ENCODE results near the gene ALLC. TPM values are rescaled to one million over a fixed set of nuclear protein-coding genes. Genes with fewer than 3 reads are reported as not detected.

The ALLC gene
- total RNA-seq, 1 experiment from 2014 or later, result not detected

DNA sequence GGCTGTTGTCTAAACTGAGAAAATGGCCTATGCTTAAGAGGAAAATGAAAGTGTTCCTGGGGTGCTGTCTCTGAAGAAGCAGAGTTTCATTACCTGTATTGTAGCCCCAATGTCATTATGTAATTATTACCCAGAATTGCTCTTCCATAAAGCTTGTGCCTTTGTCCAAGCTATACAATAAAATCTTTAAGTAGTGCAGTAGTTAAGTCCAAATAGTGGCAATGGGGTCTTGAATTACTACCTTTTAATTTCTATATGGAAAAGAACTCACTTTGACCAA, 13.8 kb upstream of the ALLC start:
- ChIA-PET POLR2A (interaction anchor here (0.8 to 1.3 kb wide), 3 partner anchors 11 to 264 kb away, joined by 3 read pairs; partner anchors contain the start of gene TRAPPC12), CTCF (interaction anchor here (0.8 kb wide), 1 partner anchor 9 kb away, joined by 4 read pairs; no protein-coding TSS in a partner anchor)
- H3K27me3 Mint-ChIP-seq (ENCODE audit: insufficient read depth, unreplicated experiment), result no peaks in the 10 kb centered on the region
- no peak for TF ChIP-seq CTCF (IDR thresholded peaks at IDR 0.05; ENCODE audit: unreplicated experiment)
- DNase-seq (ENCODE audit: unreplicated experiment), result no peak
- H3K4me1 Mint-ChIP-seq (ENCODE audit: insufficient read depth, unreplicated experiment), result no peaks in the 10 kb centered on the region
- BruUV-seq (replicated peaks), result no TSS peak
- no peak overlapping the region for H3K27ac Mint-ChIP-seq (ENCODE audit: low read depth, unreplicated experiment)
- H3K4me3 Mint-ChIP-seq (ENCODE audit: unreplicated experiment), result no peak overlapping the region
- intact Hi-C loops (cut with micrococcal nuclease), result no loop called here
- H3K36me3 Mint-ChIP-seq (ENCODE audit: insufficient read depth, unreplicated experiment), result no peaks in the 10 kb centered on the region
- no peaks in the 10 kb centered on the region for H3K9me3 Mint-ChIP-seq (ENCODE audit: unreplicated experiment)

DNA sequence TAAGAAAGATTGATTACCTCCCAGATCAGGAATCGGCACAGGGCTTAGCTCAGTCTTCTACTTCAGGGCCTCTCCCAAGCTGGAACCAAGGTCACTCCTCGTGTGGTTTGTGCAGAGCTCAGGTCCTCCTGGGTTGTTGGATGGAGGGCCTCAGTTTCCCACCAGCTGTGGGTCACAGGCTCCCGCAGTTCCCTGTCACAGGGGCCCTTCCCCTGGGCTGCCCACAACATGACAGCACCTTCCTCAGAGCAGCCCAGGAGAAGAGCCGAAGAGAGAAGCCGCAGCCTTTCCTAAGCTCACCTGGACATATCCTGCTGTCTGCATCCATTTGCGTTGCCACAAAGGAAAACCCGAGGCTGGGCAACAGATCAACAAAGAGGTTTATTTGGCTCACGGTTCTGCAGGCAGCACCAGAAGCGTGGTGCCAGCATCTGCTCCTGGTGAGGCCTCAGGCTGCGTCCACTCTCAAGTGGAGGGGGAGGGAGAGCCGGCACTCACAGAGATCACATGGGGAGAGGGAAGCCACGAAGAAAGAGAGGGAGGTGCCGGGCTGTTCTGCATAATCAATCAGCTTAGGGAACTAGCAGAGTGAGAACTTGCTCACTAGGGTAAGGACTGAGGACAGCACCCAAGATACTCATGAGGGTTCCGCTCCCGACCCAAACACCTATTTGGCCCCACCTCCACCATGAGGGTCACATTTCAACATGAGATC, 13.0 kb upstream of the ALLC start:
- Mint-ChIP-seq H3K36me3 (ENCODE audit: insufficient read depth, unreplicated experiment) (no peaks in the 10 kb centered on the region), H3K4me1 (ENCODE audit: insufficient read depth, unreplicated experiment) (no peaks in the 10 kb centered on the region), H3K27me3 (ENCODE audit: insufficient read depth, unreplicated experiment) (no peaks in the 10 kb centered on the region), H3K27ac (ENCODE audit: low read depth, unreplicated experiment) (no peak overlapping the region), H3K4me3 (ENCODE audit: unreplicated experiment) (no peak overlapping the region), H3K9me3 (ENCODE audit: unreplicated experiment) (no peaks in the 10 kb centered on the region)
- no peak for TF ChIP-seq CTCF (IDR thresholded peaks at IDR 0.05; ENCODE audit: unreplicated experiment)
- POLR2A ChIA-PET, result interaction anchor here (0.8 to 1.3 kb wide), 3 partner anchors 12 to 265 kb away, joined by 3 read pairs; partner anchors contain the start of gene TRAPPC12
- intact Hi-C loops (cut with micrococcal nuclease), result no loop called here
- CTCF ChIA-PET, result interaction anchor here (0.5 to 1.0 kb wide), 4 partner anchors 17 to 412 kb away, joined by 3 to 4 read pairs (median 3); no protein-coding TSS in a partner anchor
- no peak for DNase-seq (ENCODE audit: unreplicated experiment)
- BruUV-seq (replicated peaks), result no TSS peak

GRCh38 chr2:3645745-3646389, 12.1 kb upstream of the ALLC start:
- Mint-ChIP-seq H3K9me3 (ENCODE audit: unreplicated experiment) (no peaks in the 10 kb centered on the region), H3K36me3 (ENCODE audit: insufficient read depth, unreplicated experiment) (no peaks in the 10 kb centered on the region), H3K27me3 (ENCODE audit: insufficient read depth, unreplicated experiment) (no peaks in the 10 kb centered on the region), H3K4me3 (ENCODE audit: unreplicated experiment) (no peak overlapping the region), H3K4me1 (ENCODE audit: insufficient read depth, unreplicated experiment) (peaks cover 3% of the 10 kb centered on the region), H3K27ac (ENCODE audit: low read depth, unreplicated experiment) (no peak overlapping the region)
- DNase-seq (ENCODE audit: unreplicated experiment), result no peak
- no TSS peak for BruUV-seq (replicated peaks)
- POLR2A ChIA-PET, result interaction anchor here (1.0 kb wide), 1 partner anchor 12 kb away, joined by 3 read pairs; no protein-coding TSS in a partner anchor
- CTCF ChIA-PET, result interaction anchor here (0.6 kb wide), 1 partner anchor 954 kb away, joined by 3 read pairs; no protein-coding TSS in a partner anchor
- intact Hi-C loops (cut with micrococcal nuclease), result no loop called here
- TF ChIP-seq CTCF (IDR thresholded peaks at IDR 0.05; ENCODE audit: unreplicated experiment), result no peak

- H3K4me1 Mint-ChIP-seq (ENCODE audit: insufficient read depth, unreplicated experiment), result peaks cover 7% of the 10 kb centered on the region
- H3K27me3 Mint-ChIP-seq (ENCODE audit: insufficient read depth, unreplicated experiment), result no peaks in the 10 kb centered on the region
- H3K9me3 Mint-ChIP-seq (ENCODE audit: unreplicated experiment), result no peaks in the 10 kb centered on the region
- no peaks in the 10 kb centered on the region for H3K36me3 Mint-ChIP-seq (ENCODE audit: insufficient read depth, unreplicated experiment)
- POLR2A ChIA-PET, result interaction anchor here (1.0 kb wide), 1 partner anchor 12 kb away, joined by 3 read pairs; no protein-coding TSS in a partner anchor
- BruUV-seq (replicated peaks), result no TSS peak
- TF ChIP-seq CTCF (IDR thresholded peaks at IDR 0.05; ENCODE audit: unreplicated experiment), result no peak
- intact Hi-C loops (cut with micrococcal nuclease), result no loop called here
- DNase-seq (ENCODE audit: unreplicated experiment), result no peak
- CTCF ChIA-PET, result no interaction called here
- H3K4me3 Mint-ChIP-seq (ENCODE audit: unreplicated experiment), result no peak overlapping the region
- H3K27ac Mint-ChIP-seq (ENCODE audit: low read depth, unreplicated experiment), result no peak overlapping the region
Measured at GRCh38 chr2:3646446-3646845, 11.6 kb upstream of the ALLC start.

All from MCF 10A (cell line).